Hepatocyte (in vitro differentiated cells): Measurements from ENCODE around the gene ACKR4. TPM values are rescaled to one million over a fixed set of nuclear protein-coding genes. Genes with fewer than 3 reads are reported as not detected.

Experiments used
- DNase-seq: peaks from one replicate; pipeline ENCODE4 v3.0.0-alpha.2; 2016; ENCODE audit warnings: low spot score
- H2AFZ ChIP-seq: fragments of 200-600 bp; sonication (generic); 2 replicates; pipeline ENCODE4 v1.6.0; 2016; ENCODE audit warnings: antibody characterized with exemption, mild to moderate bottlenecking
- H3K27ac ChIP-seq: fragments of 200-600 bp; sonication (generic); 2 replicates; pipeline ENCODE4 v1.5.1; 2016; ENCODE audit warnings: mild to moderate bottlenecking
- H3K27me3 ChIP-seq: fragments of 200-600 bp; sonication (generic); 2 replicates; pipeline ENCODE4 v1.6.1; 2016
- H3K36me3 ChIP-seq: fragments of 200-600 bp; sonication (generic); replicated peaks from 2 replicates; pipeline ENCODE4 v1.5.1; 2016; ENCODE audit warnings: low read depth; ENCODE audit not compliant: insufficient read depth
- H3K4me1 ChIP-seq: fragments of 200-600 bp; sonication (generic); 2 replicates; pipeline ENCODE4 v1.5.1; 2016; ENCODE audit warnings: mild to moderate bottlenecking, moderate library complexity; ENCODE audit not compliant: insufficient read depth
- H3K4me2 ChIP-seq: fragments of 200-600 bp; sonication (generic); 2 replicates; pipeline ENCODE4 v1.6.0; 2016
- H3K4me3 ChIP-seq: fragments of 200-600 bp; sonication (generic); 2 replicates; pipeline ENCODE4 v1.5.1; 2016; ENCODE audit warnings: mild to moderate bottlenecking
- H3K79me2 ChIP-seq: fragments of 200-600 bp; sonication (generic); 2 replicates; pipeline ENCODE4 v1.6.0; 2017; ENCODE audit warnings: mild to moderate bottlenecking
- H3K9me2 ChIP-seq: fragments of 200-600 bp; sonication (generic); replicated peaks from 2 replicates; pipeline ENCODE4 v1.6.0; 2017; ENCODE audit warnings: mild to moderate bottlenecking; ENCODE audit not compliant: insufficient read depth
- H3K9me3 ChIP-seq: fragments of 200-600 bp; sonication (generic); 2 replicates; pipeline ENCODE4 v1.5.1; 2016; ENCODE audit warnings: low read depth, mild to moderate bottlenecking
- H4K20me1 ChIP-seq: fragments of 200-600 bp; sonication (generic); 2 replicates; pipeline ENCODE4 v1.6.0; 2016; ENCODE audit warnings: mild to moderate bottlenecking; ENCODE audit not compliant: insufficient read depth, poor library complexity, severe bottlenecking
- CTCF ChIP-seq: fragments of 200-600 bp; sonication (generic); IDR thresholded peaks from 2 replicates; pipeline ENCODE4 v1.5.1; 2016; ENCODE audit warnings: antibody characterized with exemption, mild to moderate bottlenecking; ENCODE audit not compliant: poor library complexity
- EZH2 ChIP-seq: fragments of 200-600 bp; sonication (generic); IDR thresholded peaks from 2 replicates; pipeline ENCODE4 v1.6.1; 2016; ENCODE audit warnings: antibody characterized with exemption, mild to moderate bottlenecking, borderline replicate concordance
- EZH2phosphoT487 ChIP-seq: fragments of 200-600 bp; sonication (generic); IDR thresholded peaks from one replicate; pipeline ENCODE4 v1.6.1; 2018; ENCODE audit warnings: antibody characterized with exemption, mild to moderate bottlenecking, low read depth, moderate library complexity; ENCODE audit not compliant: unreplicated experiment, severe bottlenecking
- WGBS: methylation state at CpG from one replicate; pipeline ENCODE4 v1.1.6; 2016; ENCODE audit warnings: low lambda C conversion rate; ENCODE audit errors: missing lambda C conversion rate; 5-methylcytosine and 5-hydroxymethylcytosine counted together
- polyA plus RNA-seq: library from polyadenylated mRNA; unstranded; fragments of >200 nt; fragmentation: Nextera tagmentation; extraction: Ambion mirVana; gene quantifications from 2 replicates; pipeline ENCODE4 v1.2.1, GENCODE V29; 2016
- total RNA-seq: library from RNA; depleted of rRNA; stranded (reverse); fragments of >200 nt; gene quantifications from 2 replicates; pipeline ENCODE4 v1.2.3, GENCODE V29; 2014

ACKR4 gene
- total and polyA plus RNA-seq, 2 experiments from 2014 or later: 1.2 to 1.8 TPM

DNA sequence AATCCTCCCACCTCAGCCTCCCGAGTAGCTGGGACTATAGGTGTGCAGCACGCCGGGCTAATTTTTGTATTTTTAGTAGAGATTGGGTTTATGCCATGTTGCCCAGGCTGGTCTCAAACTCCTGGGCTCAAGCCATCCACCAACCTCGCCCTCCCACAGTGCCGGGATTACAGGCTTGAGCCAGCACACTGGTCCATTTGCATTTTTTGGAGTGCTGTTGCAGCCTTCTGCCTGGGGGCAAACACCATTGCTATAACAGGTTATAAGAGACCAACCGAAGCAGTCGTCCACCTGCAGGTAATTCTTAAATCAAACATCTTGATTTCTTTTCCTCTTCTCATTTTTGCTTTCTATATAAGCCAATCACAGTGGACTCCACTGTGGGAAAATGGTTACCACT is 27.7 kb downstream of the ACKR4 start:
- whole genome bisulfite sequencing: 98% methylated on average over 7 of the region's 7 CpGs
- Histone ChIP-seq H3K9me2 (no peaks in the 10 kb centered on the region), H3K9me3 (no peaks in the 10 kb centered on the region), H3K4me2 (no peak overlapping the region), H3K36me3 (no peaks in the 10 kb centered on the region), H3K4me1 (no peaks in the 10 kb centered on the region), H2AFZ (no peak overlapping the region), H4K20me1 (no peaks in the 10 kb centered on the region), H3K4me3 (no peak overlapping the region), H3K27ac (no peak overlapping the region), H3K27me3 (no peaks in the 10 kb centered on the region), H3K79me2 (no peaks in the 10 kb centered on the region)
- no peak for DNase-seq
- no peak for TF ChIP-seq EZH2
- TF ChIP-seq EZH2phosphoT487: no peak
- TF ChIP-seq CTCF: no peak

- no peaks in the 10 kb centered on the region for H3K27me3 ChIP-seq
- H3K9me3 ChIP-seq: no peaks in the 10 kb centered on the region
- TF ChIP-seq CTCF (no peak), EZH2 (no peak), EZH2phosphoT487 (no peak)
- WGBS: 100% methylated on average over 1 of the region's 1 CpG
- no peaks in the 10 kb centered on the region for H4K20me1 ChIP-seq
- H3K9me2 ChIP-seq: no peaks in the 10 kb centered on the region
- H3K36me3 ChIP-seq: no peaks in the 10 kb centered on the region
- H3K27ac ChIP-seq: no peak overlapping the region
- H3K4me3 ChIP-seq: no peak overlapping the region
- no peak overlapping the region for H3K4me2 ChIP-seq
- H2AFZ ChIP-seq: no peak overlapping the region
- no peaks in the 10 kb centered on the region for H3K79me2 ChIP-seq
- DNase-seq: no peak
- no peaks in the 10 kb centered on the region for H3K4me1 ChIP-seq
These were observed 28.5 kb downstream of the ACKR4 start for GRCh38 chr3:132625613-132626012.

GRCh38 chr3:132626955-132627354 is 29.9 kb downstream of the ACKR4 start:
- no peaks in the 10 kb centered on the region for H3K4me1 ChIP-seq
- no peaks in the 10 kb centered on the region for H3K9me2 ChIP-seq
- no peaks in the 10 kb centered on the region for H3K36me3 ChIP-seq
- no peaks in the 10 kb centered on the region for H3K27me3 ChIP-seq
- no peaks in the 10 kb centered on the region for H3K79me2 ChIP-seq
- H3K4me2 ChIP-seq: no peak overlapping the region
- H3K9me3 ChIP-seq: no peaks in the 10 kb centered on the region
- 98% methylated on average over 6 of the region's 6 CpGs for WGBS
- TF ChIP-seq EZH2 (no peak), EZH2phosphoT487 (no peak), CTCF (no peak)
- no peak for DNase-seq
- H2AFZ ChIP-seq: no peak overlapping the region
- no peak overlapping the region for H3K27ac ChIP-seq
- H4K20me1 ChIP-seq: no peaks in the 10 kb centered on the region
- H3K4me3 ChIP-seq: no peak overlapping the region

- H4K20me1 ChIP-seq: no peaks in the 10 kb centered on the region
- no peaks in the 10 kb centered on the region for H3K27me3 ChIP-seq
- no peaks in the 10 kb centered on the region for H3K4me1 ChIP-seq
- no peak overlapping the region for H3K4me2 ChIP-seq
- H2AFZ ChIP-seq: no peak overlapping the region
- TF ChIP-seq EZH2phosphoT487 (no peak), CTCF (no peak)
- DNase-seq: no peak
- H3K9me2 ChIP-seq: no peaks in the 10 kb centered on the region
- no peaks in the 10 kb centered on the region for H3K79me2 ChIP-seq
- WGBS: 82% methylated on average over 2 of the region's 2 CpGs
- H3K9me3 ChIP-seq: no peaks in the 10 kb centered on the region
- no peak overlapping the region for H3K4me3 ChIP-seq
- H3K27ac ChIP-seq: no peak overlapping the region
- no peaks in the 10 kb centered on the region for H3K36me3 ChIP-seq
These were observed 31.1 kb downstream of the ACKR4 start for GRCh38 chr3:132628157-132628556.
